Suprapubic skin (tissue), 3 donors: ENCODE data around the gene EPHB6.

Source experiments
- CTCF ChIP-seq, 2 donors: fragments of 200-600 bp in 1 of 2; fragments of 450-650 bp in 1 of 2; sonication (generic) in 1 of 2; IDR thresholded peaks; one replicate each; pipeline ENCODE4 v1.5.1; 2016 to 2019; ENCODE audit warnings: antibody characterized with exemption in 2 of 2, mild to moderate bottlenecking in 1 of 2, moderate library complexity in 1 of 2
- POLR2A ChIP-seq, 2 donors: fragments of 450-650 bp; IDR thresholded peaks; one replicate each; pipeline ENCODE4 v1.6.1; 2017; ENCODE audit warnings: antibody characterized with exemption in 2 of 2, mild to moderate bottlenecking in 2 of 2, moderate library complexity in 2 of 2

GRCh38 chr7:142913051-142913450, 58.2 kb downstream of the EPHB6 start:
- no peak for TF ChIP-seq CTCF (IDR thresholded peaks at IDR 0.05)
- TF ChIP-seq POLR2A (IDR thresholded peaks at IDR 0.05): no peak
